ENCODE results near the gene ATP2B1. TPM values are rescaled to one million over a fixed set of nuclear protein-coding genes. Genes with fewer than 3 reads are reported as not detected.

ATP2B1 gene
- total RNA-seq, 2 donors from 2014 or later, result 14.9 to 18.5 TPM

- Histone ChIP-seq H3K27me3 (no peaks in the 10 kb centered on the region), H3K27ac (no peak overlapping the region), H3K4me1 (peaks cover 0 to 10% of the 10 kb centered on the region in 2 donors), H3K36me3 (no peaks in the 10 kb centered on the region), H3K4me3 (no peak overlapping the region), H3K9me3 (no peaks in the 10 kb centered on the region)
- no peak for TF ChIP-seq CTCF (IDR thresholded peaks at IDR 0.05)
- DNase-seq (ENCODE audit: low spot score), result no peak
These were observed 11.3 kb downstream of the ATP2B1 start for GRCh38 chr12:89697296-89697695.

GRCh38 chr12:89695830-89696229 is 12.8 kb downstream of the ATP2B1 start:
- no peak for TF ChIP-seq CTCF (IDR thresholded peaks at IDR 0.05)
- no peaks in the 10 kb centered on the region for H3K27me3 ChIP-seq
- H3K4me1 ChIP-seq, result peaks cover 0 to 13% of the 10 kb centered on the region in 2 donors
- no peak for DNase-seq (ENCODE audit: low spot score)
- H3K9me3 ChIP-seq, result no peaks in the 10 kb centered on the region
- no peaks in the 10 kb centered on the region for H3K36me3 ChIP-seq
- no peak overlapping the region for H3K4me3 ChIP-seq
- H3K27ac ChIP-seq, result no peak overlapping the region

GRCh38 chr12:89695100-89695499 is 13.5 kb downstream of the ATP2B1 start:
- no peak for TF ChIP-seq CTCF (IDR thresholded peaks at IDR 0.05)
- H3K36me3 ChIP-seq, result no peaks in the 10 kb centered on the region
- no peak overlapping the region for H3K27ac ChIP-seq
- no peak overlapping the region for H3K4me3 ChIP-seq
- H3K4me1 ChIP-seq, result peaks cover 0 to 13% of the 10 kb centered on the region in 2 donors
- no peaks in the 10 kb centered on the region for H3K9me3 ChIP-seq
- DNase-seq (ENCODE audit: low spot score), result no peak
- no peaks in the 10 kb centered on the region for H3K27me3 ChIP-seq

- no peaks in the 10 kb centered on the region for H3K36me3 ChIP-seq
- no peak overlapping the region for H3K27ac ChIP-seq
- no peak for DNase-seq (ENCODE audit: low spot score)
- H3K27me3 ChIP-seq, result no peaks in the 10 kb centered on the region
- TF ChIP-seq CTCF (IDR thresholded peaks at IDR 0.05), result no peak
- peaks cover 0 to 13% of the 10 kb centered on the region in 2 donors for H3K4me1 ChIP-seq
- no peaks in the 10 kb centered on the region for H3K9me3 ChIP-seq
- no peak overlapping the region for H3K4me3 ChIP-seq
These were observed 14.1 kb downstream of the ATP2B1 start for GRCh38 chr12:89694542-89694941.

- no peak for TF ChIP-seq CTCF (IDR thresholded peaks at IDR 0.05)
- peaks cover 0 to 13% of the 10 kb centered on the region in 2 donors for H3K4me1 ChIP-seq
- DNase-seq (ENCODE audit: low spot score), result no peak
- H3K36me3 ChIP-seq, result no peaks in the 10 kb centered on the region
- H3K4me3 ChIP-seq, result no peak overlapping the region
- no peak overlapping the region for H3K27ac ChIP-seq
- H3K9me3 ChIP-seq, result no peaks in the 10 kb centered on the region
- no peaks in the 10 kb centered on the region for H3K27me3 ChIP-seq
These were observed 14.9 kb downstream of the ATP2B1 start for GRCh38 chr12:89693639-89694202.

GRCh38 chr12:89692439-89692838 is 16.2 kb downstream of the ATP2B1 start:
- TF ChIP-seq CTCF (IDR thresholded peaks at IDR 0.05), result no peak
- no peak for DNase-seq (ENCODE audit: low spot score)
- peaks cover 0 to 13% of the 10 kb centered on the region in 2 donors for H3K4me1 ChIP-seq

More at GRCh38 chr12:89692439-89692838, 16.2 kb downstream of the ATP2B1 start:
- Histone ChIP-seq H3K27ac (no peak overlapping the region), H3K27me3 (no peaks in the 10 kb centered on the region), H3K9me3 (no peaks in the 10 kb centered on the region), H3K36me3 (no peaks in the 10 kb centered on the region), H3K4me3 (no peak overlapping the region)

Data from right atrium auricular region (tissue), 2 donors.